Testis (tissue), 2 donors: Measurements from ENCODE around the gene DHX8.
"Not testable (repeated sequence)": the region's sequence is repeated elsewhere in the genome, so short reads cannot be mapped to it uniquely, and the experiment has no call there.

Source experiments
- CTCF ChIP-seq, 3 experiments: fragments of 450-650 bp in 2 of 3; fragments of 200-600 bp in 1 of 3; sonication (generic) in 1 of 3; IDR thresholded peaks; one replicate each; pipeline ENCODE4 v1.5.1; 2016 to 2019; ENCODE audit warnings: antibody characterized with exemption in 3 of 3, mild to moderate bottlenecking in 2 of 3, moderate library complexity in 1 of 3
- POLR2A ChIP-seq: fragments of 450-650 bp; IDR thresholded peaks from one replicate; pipeline ENCODE4 v1.6.1; 2017; ENCODE audit warnings: antibody characterized with exemption, mild to moderate bottlenecking, moderate library complexity

DNA sequence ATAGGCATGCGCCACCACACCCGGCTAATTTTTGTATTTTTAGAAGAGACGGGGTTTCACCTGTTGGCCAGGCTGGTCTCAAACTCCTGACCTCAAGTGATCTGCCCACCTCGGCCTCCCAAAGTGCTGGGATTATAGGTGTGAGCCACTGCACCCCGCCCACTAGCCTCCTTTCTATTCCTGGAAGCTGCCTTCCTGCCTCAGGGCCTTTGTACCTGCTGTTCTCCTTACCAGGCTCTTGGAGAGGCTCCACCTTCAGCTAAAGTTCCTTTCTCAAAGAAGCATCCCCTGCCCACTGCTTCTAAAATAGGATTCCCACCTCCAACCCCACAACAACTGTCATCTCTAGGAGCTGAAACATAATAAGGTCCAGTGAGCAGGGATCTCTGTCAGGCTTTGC lies 23.9 kb upstream of the DHX8 start:
- not testable (repeated sequence) for TF ChIP-seq POLR2A; CTCF (IDR thresholded peaks at IDR 0.05)
